ENCODE measurements around the gene LY6G6D.
A peak's percentile ranks its signal among the peaks of the same experiment; 100 is the strongest.
"Not testable (repeated sequence)": the region's sequence is repeated elsewhere in the genome, so short reads cannot be mapped to it uniquely, and the experiment has no call there.

Gene LY6G6D

GRCh38 chr6:31692353-31692752 is 22.8 kb upstream of the LY6G6D start:
- DNase-seq, result no peak

DNA sequence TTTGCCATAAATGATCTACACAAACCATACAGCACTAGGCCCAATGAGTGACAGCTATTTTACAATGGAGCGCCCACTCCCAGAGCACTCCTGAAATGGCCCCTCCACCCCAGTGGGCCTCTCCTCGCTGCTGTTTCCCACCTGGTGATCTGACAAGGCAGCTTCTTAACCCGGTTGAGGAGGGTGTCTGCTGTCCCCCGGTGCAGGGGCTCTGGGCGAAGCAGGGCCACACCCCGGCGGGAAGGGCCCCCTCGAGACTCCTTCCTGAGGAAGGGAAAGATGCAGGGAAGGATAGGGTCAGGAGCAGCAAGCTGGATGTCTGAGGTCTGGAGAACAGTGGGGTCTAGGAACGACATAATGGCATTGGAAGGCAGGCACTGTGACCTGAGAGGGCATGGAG is 22.3 kb upstream of the LY6G6D start:
- DNase-seq, result no peak

DNA sequence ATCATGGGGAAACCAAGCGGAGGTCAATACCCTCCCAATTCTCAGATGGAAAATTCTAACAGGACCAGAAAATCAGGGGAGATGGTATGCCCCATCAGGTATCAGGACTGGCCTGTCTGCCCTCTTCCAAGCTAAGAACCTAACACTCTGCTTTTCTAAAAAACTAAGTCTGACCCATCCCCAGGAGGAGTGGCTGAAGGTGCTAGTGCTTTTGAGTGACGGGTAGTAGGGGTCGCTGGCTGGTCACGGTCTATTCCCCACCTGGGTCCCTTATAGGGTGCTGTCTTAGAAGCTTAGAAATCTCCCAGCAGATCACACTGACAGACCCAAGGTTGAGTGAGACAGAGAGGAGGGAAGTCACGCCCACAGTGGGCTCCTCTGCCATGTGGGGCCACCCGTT is 21.6 kb upstream of the LY6G6D start:
- DNase-seq, result no peak

- no peak for DNase-seq
These were observed 17.6 kb upstream of the LY6G6D start for GRCh38 chr6:31697555-31697954.

GRCh38 chr6:31700740-31701401 is 14.3 kb upstream of the LY6G6D start:
- DNase-seq, result no peak

DNA sequence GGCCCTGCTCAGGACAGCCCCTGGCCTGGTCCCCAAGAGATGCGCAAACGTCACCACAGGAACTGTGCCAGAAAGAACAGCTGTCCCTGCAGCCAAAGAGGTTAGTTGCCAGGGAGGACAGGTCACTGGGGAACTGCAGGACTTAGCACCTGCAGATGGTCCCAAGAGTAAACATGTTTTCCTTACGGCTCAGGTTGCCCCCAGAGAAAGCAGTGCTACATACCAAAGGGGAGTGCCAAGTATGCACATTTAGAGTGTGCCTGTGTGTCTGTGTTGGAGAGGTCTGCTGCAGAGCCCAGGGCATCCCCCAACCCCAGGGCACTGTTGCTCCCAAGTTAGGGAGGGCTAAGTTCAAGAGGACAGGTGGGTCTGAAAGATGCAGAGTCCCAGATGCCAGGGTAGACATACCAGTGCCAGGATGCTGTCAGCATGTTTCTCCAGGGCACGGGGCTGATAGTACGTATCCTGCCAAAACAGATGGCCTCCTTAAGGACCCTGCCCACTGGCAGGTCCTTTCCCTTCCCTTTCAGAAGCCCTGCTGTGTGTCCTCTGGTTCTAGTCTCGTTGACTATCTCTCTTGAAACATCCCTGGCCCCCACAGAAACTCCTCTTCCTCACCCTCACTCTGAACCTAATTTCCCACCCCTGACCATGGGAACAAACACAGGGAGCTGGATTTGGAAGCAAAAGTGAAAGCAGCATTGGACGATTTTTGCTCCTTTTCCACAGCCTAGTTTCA is 13.3 kb upstream of the LY6G6D start:
- DNase-seq, result peak; percentile 51

DNA sequence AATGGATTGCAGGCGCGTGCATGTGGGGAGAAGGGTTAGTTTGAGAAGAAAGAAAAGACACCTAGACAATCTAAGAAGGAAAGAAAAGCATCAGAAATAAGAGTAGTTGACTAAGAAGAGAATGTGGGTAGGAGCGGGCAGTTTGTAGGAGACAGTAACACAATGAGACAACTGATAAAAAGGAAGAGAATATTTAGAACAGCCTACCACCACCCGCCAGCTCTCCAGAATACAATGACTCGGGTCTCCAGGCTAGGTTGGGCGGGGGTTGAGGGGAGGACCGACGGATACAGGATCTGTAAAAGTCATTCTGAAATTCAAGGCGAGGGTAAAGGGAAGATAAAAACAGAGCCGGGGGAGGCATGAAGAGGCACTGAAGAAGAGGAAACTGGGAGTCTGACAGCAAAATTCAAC is 12.7 kb upstream of the LY6G6D start:
- DNase-seq, result peak; percentile 62

- DNase-seq, result peak; percentile 100
These were observed 12.1 kb upstream of the LY6G6D start, which contains the start of gene ABHD16A for GRCh38 chr6:31702819-31703716. Gene ABHD16A (minus strand): TSS chr6:31703324. CDS start chr6:31703281, 43 bp downstream.

DNA sequence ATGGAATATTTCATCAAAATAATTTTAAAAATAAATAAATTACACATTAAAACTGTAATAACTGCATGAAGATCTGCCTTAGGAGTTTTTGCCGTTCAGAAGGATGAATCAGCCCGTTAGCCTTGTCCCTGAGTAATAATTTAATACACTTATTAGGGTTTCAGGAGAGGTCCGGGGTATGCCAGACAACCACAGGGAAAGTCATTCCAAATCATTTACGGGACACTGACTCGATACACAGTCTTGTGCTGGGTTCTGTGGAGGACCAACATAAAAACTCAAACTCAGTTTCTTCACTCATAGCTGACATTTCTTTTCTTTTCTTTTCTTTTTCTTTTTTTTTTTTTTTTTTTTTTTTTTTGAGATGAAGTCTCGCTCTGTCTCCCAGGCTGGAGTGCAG is 9.2 kb upstream of the LY6G6D start:
- no peak for DNase-seq

- DNase-seq, result no peak
These were observed 8.5 kb upstream of the LY6G6D start, which contains the start of gene LY6G6F for GRCh38 chr6:31706599-31706998. Gene LY6G6F (plus strand): TSS chr6:31706866. CDS start chr6:31706907, 41 bp downstream.

DNA sequence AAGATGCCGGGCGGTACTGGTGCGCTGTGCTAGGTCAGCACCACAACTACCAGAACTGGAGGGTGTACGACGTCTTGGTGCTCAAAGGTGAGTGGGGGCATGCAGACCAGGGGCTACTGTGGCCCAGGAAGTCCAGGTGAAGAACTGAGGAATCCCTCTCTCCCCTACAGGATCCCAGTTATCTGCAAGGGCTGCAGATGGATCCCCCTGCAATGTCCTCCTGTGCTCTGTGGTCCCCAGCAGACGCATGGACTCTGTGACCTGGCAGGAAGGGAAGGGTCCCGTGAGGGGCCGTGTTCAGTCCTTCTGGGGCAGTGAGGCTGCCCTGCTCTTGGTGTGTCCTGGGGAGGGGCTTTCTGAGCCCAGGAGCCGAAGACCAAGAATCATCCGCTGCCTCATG is 7.4 kb upstream of the LY6G6D start:
- DNase-seq, result no peak

DNA sequence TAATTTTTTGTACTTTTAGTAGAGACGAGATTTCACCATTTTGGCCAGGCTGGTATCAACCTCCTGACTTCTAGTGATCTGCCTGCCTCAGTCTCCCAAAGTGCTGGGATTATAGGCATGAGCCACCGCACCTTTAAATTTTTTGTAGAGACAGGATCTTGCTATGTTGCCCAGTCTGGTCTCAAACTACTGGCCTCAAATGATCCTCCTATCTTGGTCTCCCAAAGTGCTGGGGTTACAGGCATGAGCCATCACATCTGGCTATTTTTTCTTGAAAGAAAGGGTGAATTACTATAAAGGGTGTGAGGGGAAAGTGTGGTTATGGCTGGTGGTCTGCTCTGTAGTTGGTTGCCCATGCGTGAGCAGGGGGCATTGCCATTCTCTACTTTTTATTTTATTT is 6.9 kb upstream of the LY6G6D start:
- DNase-seq, result no peak

- DNase-seq, result not testable (repeated sequence)
These were observed 6.0 kb upstream of the LY6G6D start for GRCh38 chr6:31709157-31709556.

DNA sequence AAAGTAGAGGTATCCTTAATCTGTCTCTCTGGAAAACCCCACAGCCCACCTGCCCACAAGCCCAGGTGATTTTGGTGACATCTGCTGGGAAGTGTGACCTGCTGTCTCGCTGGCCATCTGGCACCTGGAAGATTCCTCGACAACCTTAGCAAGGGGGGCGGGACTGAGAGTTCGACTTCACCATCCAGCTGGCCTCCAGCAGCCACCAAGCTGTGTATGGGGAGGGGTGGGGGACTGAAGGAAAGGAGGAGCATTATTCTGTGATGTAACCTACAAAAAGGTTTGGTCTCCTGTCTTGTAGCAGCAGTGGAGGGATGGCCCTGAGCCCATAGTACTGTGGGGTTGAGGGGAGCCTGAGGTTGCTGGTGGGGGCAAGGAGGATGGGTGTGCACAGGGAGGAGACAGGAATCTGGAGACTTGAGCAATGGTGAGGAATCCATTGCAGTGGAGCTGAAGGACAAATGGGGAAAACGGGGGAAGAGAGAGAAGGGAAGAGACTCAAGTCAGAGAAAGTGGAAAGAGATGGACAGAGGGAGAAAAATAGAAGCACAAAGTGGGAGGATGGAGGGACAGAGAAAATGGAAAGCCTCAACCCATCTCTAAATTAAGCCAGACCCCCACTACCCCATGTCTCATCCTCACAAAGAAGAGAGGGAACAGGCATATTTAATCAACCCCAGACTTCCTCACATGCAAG is 4.5 kb upstream of the LY6G6D start:
- DNase-seq, result peak; percentile 61

DNA sequence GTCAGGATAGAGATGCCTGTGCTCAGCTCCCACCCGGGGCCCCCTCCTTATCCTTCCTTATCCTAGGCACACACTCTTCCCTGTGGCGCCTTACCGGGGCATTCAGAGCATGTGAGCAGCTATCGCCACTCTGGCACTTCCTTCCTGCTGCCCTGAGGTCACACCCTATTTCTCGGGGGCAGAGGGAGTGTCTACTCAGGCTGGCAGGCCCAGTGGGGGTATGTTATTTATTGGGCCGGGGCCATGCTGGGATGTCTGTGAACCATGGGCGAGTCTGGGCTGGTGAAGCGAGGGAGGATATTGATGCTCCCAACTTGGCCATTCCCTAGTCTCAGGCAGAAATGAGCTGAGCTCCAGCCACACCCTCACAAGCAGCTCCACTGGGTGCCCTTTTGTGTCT is 3.9 kb upstream of the LY6G6D start:
- peak; percentile 95 for DNase-seq

- peak; percentile 85 for DNase-seq
These were observed 2.9 kb upstream of the LY6G6D start for GRCh38 chr6:31712296-31712695.

- DNase-seq, result no peak
These were observed 1.7 kb upstream of the LY6G6D start for GRCh38 chr6:31713465-31713864.

GRCh38 chr6:31713991-31714684 is 1.0 kb upstream of the LY6G6D start:
- no peak for DNase-seq

- DNase-seq, result no peak
These were observed 2.5 kb downstream of the LY6G6D start for GRCh38 chr6:31717499-31718222.

GRCh38 chr6:31718265-31718664 is 3.1 kb downstream of the LY6G6D start:
- DNase-seq, result no peak

GRCh38 chr6:31719001-31719400 is 3.9 kb downstream of the LY6G6D start:
- no peak for DNase-seq
